Thyroid gland (tissue), 4 donors: ENCODE results near the gene CDH4. TPM values are rescaled to one million over a fixed set of nuclear protein-coding genes. Genes with fewer than 3 reads are reported as not detected.

Experiments used
- DNase-seq, 2 donors: peaks; one replicate each; pipeline ENCODE4 v3.0.0-alpha.2; 2019
- H3K27ac ChIP-seq, 3 donors: fragments of 200-600 bp; sonication (generic); 1 replicate in 2 of 3; 2 replicates in 1 of 3; pipeline ENCODE4 v1.5.1; 2016 to 2019; ENCODE audit warnings: mild to moderate bottlenecking in 1 of 3, moderate library complexity in 1 of 3
- H3K27me3 ChIP-seq: fragments of 200-600 bp; sonication (generic); one replicate; pipeline ENCODE4 v1.5.1; 2019
- H3K36me3 ChIP-seq, 2 donors: fragments of 200-600 bp; sonication (generic); one replicate each; pipeline ENCODE4 v1.5.1; 2016 to 2019
- H3K4me1 ChIP-seq, 2 donors: fragments of 200-600 bp; sonication (generic); one replicate each; pipeline ENCODE4 v1.5.1; 2017 to 2019
- H3K4me3 ChIP-seq, 3 donors: fragments of 200-600 bp; sonication (generic); replicated peaks in 1 of 3; 1 replicate in 2 of 3; 2 replicates in 1 of 3; pipeline ENCODE4 v1.5.1; 2016; ENCODE audit warnings: mild to moderate bottlenecking in 1 of 3
- H3K9me3 ChIP-seq: fragments of 200-600 bp; sonication (generic); one replicate; pipeline ENCODE4 v1.5.1; 2017
- CTCF ChIP-seq, 6 experiments: fragments of 200-600 bp in 3 of 6; fragments of 450-650 bp in 3 of 6; sonication (generic) in 3 of 6; IDR thresholded peaks; one replicate each; pipeline ENCODE4 v1.5.1; 2016 to 2019; ENCODE audit warnings: antibody characterized with exemption in 6 of 6, mild to moderate bottlenecking in 2 of 6, inconsistent platforms in 1 of 6, moderate library complexity in 1 of 6
- POLR2A ChIP-seq, 2 donors: fragments of 450-650 bp; IDR thresholded peaks; one replicate each; pipeline ENCODE4 v1.6.1; 2017; ENCODE audit warnings: antibody characterized with exemption in 2 of 2, mild to moderate bottlenecking in 2 of 2, moderate library complexity in 1 of 2
- WGBS, 2 donors: methylation state at CpG; one replicate each; pipeline ENCODE4 v1.1.5; 2017; 5-methylcytosine and 5-hydroxymethylcytosine counted together
- intact Hi-C: fragments of 100-400 bp; cut with DNase I; formaldehyde crosslinking; loops from one replicate; pipeline ENCODE4 v1.15.1; 2023
- total RNA-seq, 4 donors: library from RNA; depleted of rRNA; stranded (reverse); fragments of >200 nt; gene quantifications; one replicate each; pipeline ENCODE4 v1.2.3, GENCODE V29; 2016

The CDH4 gene
- total RNA-seq, 4 donors from 2014 or later = 0.22 to 0.29 (median 0.29) TPM; not detected in 1

DNA sequence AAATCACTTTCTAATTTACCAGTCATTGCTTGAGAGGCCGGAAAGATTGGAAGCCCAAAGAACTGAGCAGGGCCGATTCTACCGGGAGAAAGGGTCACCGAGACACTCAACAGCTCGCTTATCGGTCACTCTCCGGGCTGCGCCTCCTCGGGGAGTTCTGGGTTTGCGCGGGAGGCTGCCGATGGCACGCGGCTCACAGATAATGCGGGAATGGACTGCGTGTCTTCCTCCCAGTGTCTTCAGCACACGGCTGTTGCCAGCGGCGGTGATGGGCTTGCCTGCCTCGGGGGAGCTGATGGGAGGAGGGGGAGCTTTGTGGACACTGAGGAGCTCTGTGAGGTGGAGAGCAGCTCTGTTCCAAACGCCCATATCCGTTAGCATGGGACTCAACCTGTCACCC is 314.6 kb downstream of the CDH4 start:
- TF ChIP-seq CTCF (IDR thresholded peaks at IDR 0.05) (no peak), POLR2A (IDR thresholded peaks at IDR 0.05) (no peak)
- Histone ChIP-seq H3K4me1 (peaks cover 0 to 13% of the 10 kb centered on the region in 2 donors), H3K9me3 (no peaks in the 10 kb centered on the region), H3K36me3 (no peaks in the 10 kb centered on the region), H3K27ac (no peak overlapping the region), H3K27me3 (no peaks in the 10 kb centered on the region), H3K4me3 (no peak overlapping the region)
- WGBS, 2 donors = 85 to 92% methylated on average over 21 to 22 of the region's 22 CpGs
- DNase-seq = no peak
- intact Hi-C loops = no loop called here

- DNase-seq = no peak
- TF ChIP-seq CTCF (IDR thresholded peaks at IDR 0.05) = no peak
- no peak for TF ChIP-seq POLR2A (IDR thresholded peaks at IDR 0.05)
- no peak overlapping the region for H3K4me3 ChIP-seq
- intact Hi-C loops = no loop called here
- no peaks in the 10 kb centered on the region for H3K36me3 ChIP-seq
- 49 to 59% methylated on average over 4 of the region's 4 CpGs for WGBS, 2 donors
- peaks cover 0 to 13% of the 10 kb centered on the region in 2 donors for H3K4me1 ChIP-seq
- H3K9me3 ChIP-seq = no peaks in the 10 kb centered on the region
- H3K27me3 ChIP-seq = no peaks in the 10 kb centered on the region
- no peak overlapping the region for H3K27ac ChIP-seq
Observed at GRCh38 chr20:61567204-61567603, 315.1 kb downstream of the CDH4 start.

DNA sequence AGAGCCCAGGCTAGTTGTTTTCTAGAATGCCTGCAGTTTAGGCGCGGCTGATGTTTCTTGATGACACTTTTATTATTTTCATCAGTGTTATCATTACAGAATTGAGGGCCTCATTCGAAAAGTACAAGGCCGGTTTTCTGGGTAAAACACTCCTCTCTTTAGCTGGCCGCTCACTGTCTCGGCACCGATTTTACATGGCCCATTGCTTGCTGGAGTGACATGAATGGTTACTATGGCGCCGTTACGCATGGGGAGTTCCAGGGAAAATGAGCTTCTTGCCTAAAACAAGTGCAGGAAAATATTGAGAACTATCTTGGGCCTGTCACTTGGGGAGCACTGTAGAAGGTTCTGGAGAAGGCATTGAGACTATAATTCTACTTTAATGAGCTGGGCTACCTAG is 317.8 kb downstream of the CDH4 start:
- no peaks in the 10 kb centered on the region for H3K27me3 ChIP-seq
- peaks cover 0 to 13% of the 10 kb centered on the region in 2 donors for H3K4me1 ChIP-seq
- no peaks in the 10 kb centered on the region for H3K36me3 ChIP-seq
- H3K9me3 ChIP-seq = no peaks in the 10 kb centered on the region
- intact Hi-C loops = no loop called here
- no peak for TF ChIP-seq POLR2A (IDR thresholded peaks at IDR 0.05)
- TF ChIP-seq CTCF (IDR thresholded peaks at IDR 0.05) = no peak
- peak; percentile 77 to 81 for DNase-seq
- no peak overlapping the region for H3K4me3 ChIP-seq
- WGBS, 2 donors = 27 to 43% methylated on average over 10 of the region's 10 CpGs
- H3K27ac ChIP-seq = no peak overlapping the region

GRCh38 chr20:61570646-61571195 is 318.7 kb downstream of the CDH4 start:
- 68 to 77% methylated on average over 14 of the region's 14 CpGs for WGBS, 2 donors
- Histone ChIP-seq H3K27me3 (no peaks in the 10 kb centered on the region), H3K9me3 (no peaks in the 10 kb centered on the region), H3K4me3 (no peak overlapping the region), H3K4me1 (peaks cover 0 to 13% of the 10 kb centered on the region in 2 donors), H3K36me3 (no peaks in the 10 kb centered on the region), H3K27ac (no peak overlapping the region)
- intact Hi-C loops = no loop called here
- no peak for TF ChIP-seq CTCF (IDR thresholded peaks at IDR 0.05)
- no peak for TF ChIP-seq POLR2A (IDR thresholded peaks at IDR 0.05)
- DNase-seq = no peak

GRCh38 chr20:61571221-61571620 is 319.2 kb downstream of the CDH4 start:
- no peak for TF ChIP-seq POLR2A (IDR thresholded peaks at IDR 0.05)
- TF ChIP-seq CTCF (IDR thresholded peaks at IDR 0.05) = no peak
- Histone ChIP-seq H3K4me3 (no peak overlapping the region), H3K27ac (no peak overlapping the region), H3K9me3 (no peaks in the 10 kb centered on the region), H3K4me1 (peaks cover 0 to 13% of the 10 kb centered on the region in 2 donors), H3K27me3 (no peaks in the 10 kb centered on the region), H3K36me3 (no peaks in the 10 kb centered on the region)
- intact Hi-C loops = no loop called here
- 96 to 97% methylated on average over 3 to 9 of the region's 9 CpGs for whole genome bisulfite sequencing, 2 donors
- DNase-seq = no peak
